Left renal cortex interstitium (tissue), 4 donors: ENCODE measurements around the gene CACNA2D4. TPM values are rescaled to one million over a fixed set of nuclear protein-coding genes. Genes with fewer than 3 reads are reported as not detected.
A peak's percentile ranks its signal among the peaks of the same experiment; 100 is the strongest.

Experiments used
- DNase-seq, 4 donors: peaks; one replicate each; pipeline ENCODE4 v3.0.0-alpha.2; 2013; ENCODE audit warnings: low read depth in 4 of 4, low spot score in 2 of 4, missing footprints in 1 of 4
- polyA plus RNA-seq, 4 donors: library from polyadenylated mRNA; unstranded; fragments of 120-200 nt; gene quantifications; one replicate each; pipeline ENCODE4 v1.2.1, GENCODE V29; 2013; ENCODE audit not compliant: insufficient read length in 4 of 4

CACNA2D4 gene
- polyA plus RNA-seq, 4 donors, result 1.7 to 2.6 (median 2.5) TPM

- DNase-seq, result no peak
Measured at GRCh38 chr12:1848146-1848545, 70.3 kb downstream of the CACNA2D4 start.

GRCh38 chr12:1847411-1847810 is 71.0 kb downstream of the CACNA2D4 start:
- DNase-seq, result no peak

GRCh38 chr12:1846421-1847405 is 71.7 kb downstream of the CACNA2D4 start:
- DNase-seq, result no peak

GRCh38 chr12:1845886-1846285 is 72.6 kb downstream of the CACNA2D4 start:
- DNase-seq, result no peak

GRCh38 chr12:1845427-1845826 is 73.0 kb downstream of the CACNA2D4 start:
- no peak for DNase-seq

- DNase-seq, result no peak
Measured at GRCh38 chr12:1844661-1845409, 73.6 kb downstream of the CACNA2D4 start.

GRCh38 chr12:1844223-1844622 is 74.2 kb downstream of the CACNA2D4 start:
- no peak for DNase-seq

GRCh38 chr12:1843641-1844005 is 74.8 kb downstream of the CACNA2D4 start:
- DNase-seq, result no peak

- DNase-seq, result no peak
Measured at GRCh38 chr12:1842905-1843640, 75.4 kb downstream of the CACNA2D4 start.

- no peak for DNase-seq
Measured at GRCh38 chr12:1842183-1842904, 76.1 kb downstream of the CACNA2D4 start.

GRCh38 chr12:1841586-1842182 is 76.8 kb downstream of the CACNA2D4 start:
- no peak for DNase-seq

GRCh38 chr12:1840981-1841425 is 77.4 kb downstream of the CACNA2D4 start:
- no peak for DNase-seq

- DNase-seq, result peak in 2 of 4 donors; percentile 41 to 53
Measured at GRCh38 chr12:1839956-1840951, 78.2 kb downstream of the CACNA2D4 start.

- DNase-seq, result no peak
Measured at GRCh38 chr12:1839464-1839863, 79.0 kb downstream of the CACNA2D4 start.

- DNase-seq, result no peak
Measured at GRCh38 chr12:1838994-1839365, 79.5 kb downstream of the CACNA2D4 start.

GRCh38 chr12:1838205-1838993 is 80.1 kb downstream of the CACNA2D4 start:
- no peak for DNase-seq

- no peak for DNase-seq
Measured at GRCh38 chr12:1837541-1838204, 80.8 kb downstream of the CACNA2D4 start.
